Measurements from ENCODE around the gene DNAJB14. TPM values are rescaled to one million over a fixed set of nuclear protein-coding genes. Genes with fewer than 3 reads are reported as not detected.

Gene DNAJB14
- total RNA-seq, 4 donors from 2014 or later, result 27.0 to 38.5 (median 31.7) TPM

DNA sequence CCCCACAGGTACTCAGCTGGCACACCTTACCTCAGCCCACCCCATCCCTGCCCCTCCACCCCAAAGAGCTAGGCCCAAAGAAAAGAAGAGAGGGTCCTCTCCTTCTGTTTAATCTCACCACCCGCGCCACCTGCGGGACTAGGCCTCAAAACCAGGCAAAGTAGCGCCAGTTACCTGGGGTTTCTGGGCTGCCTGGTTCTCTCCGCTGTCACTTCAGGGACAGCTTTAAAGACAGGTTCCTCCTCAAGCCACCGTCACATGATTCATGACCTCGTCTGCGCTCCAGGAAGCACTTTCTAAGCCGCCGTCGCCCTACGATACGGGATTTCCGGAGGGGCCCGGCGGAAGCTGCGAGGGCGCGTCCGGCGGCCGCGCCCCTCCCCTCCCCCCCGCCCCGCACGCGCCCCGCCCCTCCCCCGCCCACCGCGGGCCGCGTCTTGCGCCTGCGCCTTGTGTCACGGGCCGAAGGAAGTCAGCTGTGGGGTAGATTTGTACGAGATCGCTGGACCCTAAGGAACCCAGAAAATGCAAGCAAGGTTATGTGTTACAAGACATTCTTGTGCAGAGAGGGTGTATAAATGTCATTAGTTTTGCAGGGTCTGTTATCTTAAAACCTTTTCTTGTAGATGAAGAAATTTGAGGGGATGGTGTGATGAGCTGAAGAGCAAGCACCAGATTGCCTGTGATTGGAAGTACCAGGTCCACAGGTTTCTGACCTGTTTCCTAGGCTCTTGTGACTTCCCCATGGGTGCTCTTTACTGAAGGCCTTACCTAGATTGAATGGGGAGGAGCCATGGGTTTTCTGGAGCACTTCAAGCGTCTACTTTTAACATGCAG is 52.0 kb downstream of the DNAJB14 start, which contains the start of gene LAMTOR3:
Gene LAMTOR3 (minus strand): TSS at position 267 of the 837 bp plus-strand sequence. CDS start 464 bp downstream, outside the sequence.
- H3K4me3 ChIP-seq, result peak within 1 kb of the TSS; percentile 76 to 95 (median 92)
- no peaks in the 10 kb centered on the region for H3K27me3 ChIP-seq
- H3K27ac ChIP-seq, result peak within 1 kb of the TSS; percentile 58 to 90 (median 87)
- 3 to 5% methylated on average over 18 to 40 of the region's 40 CpGs for WGBS, 2 donors
- H3K9me3 ChIP-seq, result no peaks in the 10 kb centered on the region
- H3K36me3 ChIP-seq, result peaks cover 0 to 5% (median 1%) of the 10 kb centered on the region in 3 donors
- TF ChIP-seq, protein P1, sequence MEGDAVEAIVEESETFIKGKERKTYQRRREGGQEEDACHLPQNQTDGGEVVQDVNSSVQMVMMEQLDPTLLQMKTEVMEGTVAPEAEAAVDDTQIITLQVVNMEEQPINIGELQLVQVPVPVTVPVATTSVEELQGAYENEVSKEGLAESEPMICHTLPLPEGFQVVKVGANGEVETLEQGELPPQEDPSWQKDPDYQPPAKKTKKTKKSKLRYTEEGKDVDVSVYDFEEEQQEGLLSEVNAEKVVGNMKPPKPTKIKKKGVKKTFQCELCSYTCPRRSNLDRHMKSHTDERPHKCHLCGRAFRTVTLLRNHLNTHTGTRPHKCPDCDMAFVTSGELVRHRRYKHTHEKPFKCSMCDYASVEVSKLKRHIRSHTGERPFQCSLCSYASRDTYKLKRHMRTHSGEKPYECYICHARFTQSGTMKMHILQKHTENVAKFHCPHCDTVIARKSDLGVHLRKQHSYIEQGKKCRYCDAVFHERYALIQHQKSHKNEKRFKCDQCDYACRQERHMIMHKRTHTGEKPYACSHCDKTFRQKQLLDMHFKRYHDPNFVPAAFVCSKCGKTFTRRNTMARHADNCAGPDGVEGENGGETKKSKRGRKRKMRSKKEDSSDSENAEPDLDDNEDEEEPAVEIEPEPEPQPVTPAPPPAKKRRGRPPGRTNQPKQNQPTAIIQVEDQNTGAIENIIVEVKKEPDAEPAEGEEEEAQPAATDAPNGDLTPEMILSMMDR (IDR thresholded peaks at IDR 0.05), result no peak
- TF ChIP-seq POLR2A (IDR thresholded peaks at IDR 0.05), result peak in 1 of 2 donors; percentile 45
- peak in 1 of 2 donors; percentile 87 for TF ChIP-seq EP300 (IDR thresholded peaks at IDR 0.05)
- DNase-seq (ENCODE audit: low spot score in 2 of 2), result peak; percentile 77 to 82
- peaks cover 0 to 53% (median 14%) of the 10 kb centered on the region in 4 donors for H3K4me1 ChIP-seq

DNA sequence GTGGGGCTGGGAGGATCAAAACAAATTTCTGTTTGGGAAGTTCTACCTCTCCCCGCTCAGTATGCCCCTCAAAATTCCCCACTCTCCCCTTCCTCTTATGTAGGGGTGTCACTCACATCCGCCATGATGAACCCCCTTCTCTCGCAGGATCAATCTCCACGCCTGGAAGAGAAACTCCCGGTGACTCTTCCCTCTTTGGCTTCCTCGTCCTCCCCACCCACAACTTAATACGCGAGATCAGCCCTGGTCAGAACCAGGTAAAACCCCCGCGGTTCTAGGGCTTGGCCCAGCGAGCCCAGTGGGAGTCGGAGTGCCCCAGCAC is 52.6 kb downstream of the DNAJB14 start:
- peak overlapping the region; percentile 58 to 90 (median 87) for H3K27ac ChIP-seq
- no peaks in the 10 kb centered on the region for H3K9me3 ChIP-seq
- peaks cover 0 to 5% (median 5%) of the 10 kb centered on the region in 3 donors for H3K36me3 ChIP-seq
- DNase-seq (ENCODE audit: low spot score in 2 of 2), result no peak
- TF ChIP-seq POLR2A (IDR thresholded peaks at IDR 0.05) (no peak), EP300 (IDR thresholded peaks at IDR 0.05) (no peak)
- TF ChIP-seq, protein P1 (IDR thresholded peaks at IDR 0.05), result no peak
- no peaks in the 10 kb centered on the region for H3K27me3 ChIP-seq
- H3K4me3 ChIP-seq, result peak overlapping the region; percentile 76 to 95 (median 92)
- 1 to 2% methylated on average over 12 of the region's 12 CpGs for WGBS, 2 donors
- peaks cover 0 to 59% (median 14%) of the 10 kb centered on the region in 4 donors for H3K4me1 ChIP-seq

DNA sequence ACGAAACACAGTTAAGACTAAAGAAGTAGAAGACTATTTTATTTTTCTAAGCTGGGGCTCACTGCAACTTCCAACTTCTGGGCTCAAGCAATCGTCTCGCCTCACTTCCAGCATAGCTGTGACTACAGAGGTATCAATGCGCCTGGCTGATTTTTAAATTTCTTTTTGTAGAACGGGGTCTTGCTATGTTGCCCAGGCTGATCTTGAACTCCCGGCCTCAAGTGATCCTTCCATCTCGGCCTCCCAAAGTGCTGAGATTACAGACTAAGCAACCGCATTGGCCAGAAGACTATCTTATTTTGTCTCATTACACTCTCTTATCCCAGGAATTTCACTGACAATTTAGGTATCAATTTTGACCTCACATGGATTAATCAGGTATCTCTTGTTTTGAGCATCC is 53.4 kb downstream of the DNAJB14 start:
- WGBS, 2 donors, result 93 to 95% methylated on average over 8 of the region's 8 CpGs
- H3K4me3 ChIP-seq, result peak overlapping the region in 2 of 4 donors; percentile 89 to 95
- no peak overlapping the region for H3K27ac ChIP-seq
- H3K9me3 ChIP-seq, result no peaks in the 10 kb centered on the region
- no peak for DNase-seq (ENCODE audit: low spot score in 2 of 2)
- peaks cover 0 to 5% (median 5%) of the 10 kb centered on the region in 3 donors for H3K36me3 ChIP-seq
- TF ChIP-seq, protein P1 (IDR thresholded peaks at IDR 0.05), result no peak
- H3K27me3 ChIP-seq, result no peaks in the 10 kb centered on the region
- peaks cover 0 to 62% (median 14%) of the 10 kb centered on the region in 4 donors for H3K4me1 ChIP-seq

DNA sequence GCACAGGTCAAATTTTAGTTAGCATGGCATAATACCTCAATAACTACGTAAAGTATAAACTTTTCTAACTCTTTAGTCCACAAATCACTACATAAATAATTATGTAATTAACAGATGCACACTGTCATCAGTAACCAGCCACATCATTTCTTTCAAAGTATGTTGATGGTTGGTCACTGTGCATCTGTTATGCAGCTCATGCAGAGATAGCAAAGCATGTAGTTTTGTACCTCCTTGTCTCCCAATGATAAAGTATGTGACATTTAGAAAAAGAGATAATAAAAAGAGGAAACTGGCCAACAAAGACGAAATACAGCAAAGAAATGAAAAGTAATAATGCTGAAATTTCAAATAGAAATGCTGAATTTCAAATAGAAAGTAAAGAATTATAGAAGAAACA is 55.1 kb downstream of the DNAJB14 start:
- DNase-seq (ENCODE audit: low spot score in 2 of 2), result no peak
- 79 to 81% methylated on average over 2 of the region's 2 CpGs for WGBS, 2 donors
- Histone ChIP-seq H3K9me3 (no peaks in the 10 kb centered on the region), H3K27ac (no peak overlapping the region), H3K4me1 (peaks cover 0 to 78% (median 14%) of the 10 kb centered on the region in 4 donors), H3K36me3 (peaks cover 0 to 5% (median 5%) of the 10 kb centered on the region in 3 donors), H3K4me3 (no peak overlapping the region), H3K27me3 (no peaks in the 10 kb centered on the region)
- TF ChIP-seq, protein P1 (IDR thresholded peaks at IDR 0.05), result no peak
- TF ChIP-seq POLR2A (IDR thresholded peaks at IDR 0.05), result no peak
- no peak for TF ChIP-seq EP300 (IDR thresholded peaks at IDR 0.05)

DNA sequence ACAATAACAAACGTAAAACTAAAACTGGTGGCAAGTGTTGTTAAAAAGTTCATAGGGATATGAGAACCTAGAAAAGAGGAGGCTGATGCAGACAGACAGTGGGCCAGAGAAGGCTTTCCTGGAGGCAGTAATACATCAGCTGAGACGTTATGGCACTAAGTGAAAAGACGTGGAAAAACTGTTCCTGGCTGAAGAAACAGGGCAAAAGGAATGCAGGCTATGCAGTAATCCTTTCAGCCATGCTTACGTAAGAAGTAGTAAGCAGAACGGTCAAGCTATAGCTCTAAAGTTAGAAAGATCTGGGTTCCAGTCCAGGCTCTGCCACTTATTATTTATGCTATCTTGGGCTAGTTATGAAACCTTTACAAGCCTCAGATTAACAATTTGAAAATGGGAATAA is 58.6 kb downstream of the DNAJB14 start:
- no peak for DNase-seq (ENCODE audit: low spot score in 2 of 2)
- TF ChIP-seq, protein P1 (IDR thresholded peaks at IDR 0.05), result no peak
- TF ChIP-seq EP300 (IDR thresholded peaks at IDR 0.05) (no peak), POLR2A (IDR thresholded peaks at IDR 0.05) (no peak)
- Histone ChIP-seq H3K27ac (no peak overlapping the region), H3K9me3 (no peaks in the 10 kb centered on the region), H3K4me3 (no peak overlapping the region), H3K36me3 (peaks cover 0 to 30% (median 5%) of the 10 kb centered on the region in 3 donors), H3K27me3 (no peaks in the 10 kb centered on the region), H3K4me1 (peaks cover 0 to 62% (median 3%) of the 10 kb centered on the region in 4 donors)
- 56 to 67% methylated on average over 5 of the region's 5 CpGs for WGBS, 2 donors
